ENCODE measurements around the gene GPR35. TPM values are rescaled to one million over a fixed set of nuclear protein-coding genes. Genes with fewer than 3 reads are reported as not detected.
A peak's percentile ranks its signal among the peaks of the same experiment; 100 is the strongest.

The GPR35 gene
- total and polyA plus RNA-seq, 7 donors = 1.3 to 76.6 (median 7.8) TPM

GRCh38 chr2:240627736-240628506 is 2.6 kb downstream of the GPR35 start:
- 93 to 94% methylated on average over 17 of the region's 17 CpGs for WGBS, 2 donors
- no peak for DNase-seq

DNA sequence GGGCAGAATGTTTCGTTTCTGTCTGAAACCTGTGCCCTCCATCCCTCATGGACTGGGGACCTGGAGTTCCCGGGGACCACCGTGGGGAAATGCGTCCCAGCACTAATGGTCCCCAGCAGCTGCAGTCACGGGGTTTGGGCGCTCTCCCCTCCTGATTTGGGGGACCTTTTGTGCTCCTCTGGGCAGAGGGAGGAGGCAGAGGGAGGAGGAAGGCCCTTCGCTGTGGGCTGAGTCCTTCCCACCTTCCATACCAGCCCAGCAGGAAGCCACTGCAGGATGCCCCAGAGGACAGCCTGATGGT is 3.2 kb downstream of the GPR35 start:
- 90 to 94% methylated on average over 7 of the region's 7 CpGs for WGBS, 2 donors

More at GRCh38 chr2:240627736-240628506, 2.6 kb downstream of the GPR35 start:
- Histone ChIP-seq H3K4me3 (no peak overlapping the region), H3K27ac (no peak overlapping the region), H3K36me3 (no peaks in the 10 kb centered on the region), H3K9me3 (no peaks in the 10 kb centered on the region), H3K27me3 (peaks cover 0 to under 1% (median 0%) of the 10 kb centered on the region in 3 donors), H3K4me1 (no peaks in the 10 kb centered on the region)
- TF ChIP-seq POLR2A (IDR thresholded peaks at IDR 0.05) (no peak), EP300 (IDR thresholded peaks at IDR 0.05) (no peak), POLR2AphosphoS5 (IDR thresholded peaks at IDR 0.05) (no peak), CTCF (IDR thresholded peaks at IDR 0.05) (no peak)
- intact Hi-C loops (cut with DNase I) = no loop called here

GRCh38 chr2:240628808-240629618 is 3.7 kb downstream of the GPR35 start:
- TF ChIP-seq EP300 (IDR thresholded peaks at IDR 0.05) (no peak), POLR2A (IDR thresholded peaks at IDR 0.05) (no peak), CTCF (IDR thresholded peaks at IDR 0.05) (no peak), POLR2AphosphoS5 (IDR thresholded peaks at IDR 0.05) (no peak)
- WGBS, 2 donors = 83 to 87% methylated on average over 20 of the region's 20 CpGs
- peak; percentile 59 for DNase-seq
- Histone ChIP-seq H3K4me3 (no peak overlapping the region), H3K27ac (no peak overlapping the region), H3K4me1 (no peaks in the 10 kb centered on the region), H3K9me3 (peaks cover 0 to 3% (median 0%) of the 10 kb centered on the region in 4 donors), H3K36me3 (no peaks in the 10 kb centered on the region), H3K27me3 (no peaks in the 10 kb centered on the region)
- intact Hi-C loops (cut with DNase I) = no loop called here

More for the DNA sequence above, 3.2 kb downstream of the GPR35 start:
- H3K36me3 ChIP-seq = no peaks in the 10 kb centered on the region
- DNase-seq = no peak
- H3K4me1 ChIP-seq = no peaks in the 10 kb centered on the region
- no peaks in the 10 kb centered on the region for H3K9me3 ChIP-seq
- no peak overlapping the region for H3K27ac ChIP-seq
- H3K4me3 ChIP-seq = no peak overlapping the region
- H3K27me3 ChIP-seq = no peaks in the 10 kb centered on the region
- intact Hi-C loops (cut with DNase I) = no loop called here
- TF ChIP-seq EP300 (IDR thresholded peaks at IDR 0.05) = no peak
- no peak for TF ChIP-seq POLR2AphosphoS5 (IDR thresholded peaks at IDR 0.05)
- TF ChIP-seq POLR2A (IDR thresholded peaks at IDR 0.05) = no peak
- no peak for TF ChIP-seq CTCF (IDR thresholded peaks at IDR 0.05)

DNA sequence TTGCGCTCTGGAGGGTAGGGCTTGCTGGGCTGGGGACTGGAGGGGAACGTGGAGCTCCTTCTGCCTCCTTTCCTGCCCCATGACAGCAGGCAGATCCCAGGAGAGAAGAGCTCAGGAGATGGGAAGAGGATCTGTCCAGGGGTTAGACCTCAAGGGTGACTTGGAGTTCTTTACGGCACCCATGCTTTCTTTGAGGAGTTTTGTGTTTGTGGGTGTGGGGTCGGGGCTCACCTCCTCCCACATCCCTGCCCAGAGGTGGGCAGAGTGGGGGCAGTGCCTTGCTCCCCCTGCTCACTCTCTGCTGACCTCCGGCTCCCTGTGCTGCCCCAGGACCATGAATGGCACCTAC is 4.3 kb downstream of the GPR35 start:
- 86 to 92% methylated on average over 5 of the region's 5 CpGs for WGBS, 2 donors
- Histone ChIP-seq H3K4me3 (no peak overlapping the region), H3K27me3 (no peaks in the 10 kb centered on the region), H3K9me3 (peaks cover 0 to 3% (median 0%) of the 10 kb centered on the region in 4 donors), H3K4me1 (no peaks in the 10 kb centered on the region), H3K27ac (no peak overlapping the region), H3K36me3 (no peaks in the 10 kb centered on the region)
- no peak for DNase-seq
- intact Hi-C loops (cut with DNase I) = no loop called here
- TF ChIP-seq POLR2AphosphoS5 (IDR thresholded peaks at IDR 0.05) (no peak), CTCF (IDR thresholded peaks at IDR 0.05) (no peak), EP300 (IDR thresholded peaks at IDR 0.05) (no peak), POLR2A (IDR thresholded peaks at IDR 0.05) (no peak)

Measured in sigmoid colon (tissue), 7 donors.